NCI-H1694 treated with DMSO at 0.1 percent for 48 hours (cell line): ENCODE data around the gene ATP2A3.
"Not testable (repeated sequence)": the region's sequence is repeated elsewhere in the genome, so short reads cannot be mapped to it uniquely, and the experiment has no call there.

Source experiments
- DNase-seq: peaks from one replicate; lab custom pipeline; 2025; lab: John Stamatoyannopoulos, UW

Gene ATP2A3

GRCh38 chr17:3991699-3992098, 27.5 kb upstream of the ATP2A3 start:
- DNase-seq, result not testable (repeated sequence)

DNA sequence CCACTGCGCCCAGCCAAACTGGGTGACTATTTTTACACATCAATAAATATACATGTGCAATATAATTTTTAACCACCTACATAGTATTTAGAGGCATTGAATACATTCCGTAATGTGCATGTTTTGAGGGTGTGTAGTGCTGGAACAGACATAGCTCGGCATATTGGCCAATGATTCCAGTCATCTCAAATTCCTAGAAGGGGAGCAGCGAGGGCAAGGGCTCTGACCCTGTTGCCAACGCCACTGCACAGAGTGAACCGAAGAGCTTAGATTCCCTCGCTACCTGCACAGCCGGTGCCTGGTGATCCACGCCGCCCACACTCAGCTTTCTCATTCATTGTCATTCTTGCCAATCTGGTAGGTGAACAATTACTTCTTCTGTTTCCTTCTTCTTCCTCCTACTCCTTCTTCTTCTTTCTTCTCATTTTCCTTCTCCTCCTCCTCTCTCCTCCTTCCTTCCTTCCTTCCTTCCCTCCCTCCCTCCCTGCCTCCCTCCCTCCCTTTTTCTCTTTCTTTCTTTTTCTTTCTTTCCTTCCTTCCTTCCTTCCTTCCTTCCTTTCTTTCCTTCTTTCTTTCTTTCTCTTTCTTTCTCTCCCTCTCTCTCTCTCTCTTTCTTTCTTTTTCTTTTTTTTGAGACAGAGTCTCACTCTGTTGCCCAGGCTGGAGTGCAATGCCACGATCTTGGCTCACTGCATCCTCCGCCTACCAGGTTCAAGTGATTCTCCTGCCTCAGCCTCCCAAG, 26.3 kb upstream of the ATP2A3 start:
- DNase-seq, result no peak

DNA sequence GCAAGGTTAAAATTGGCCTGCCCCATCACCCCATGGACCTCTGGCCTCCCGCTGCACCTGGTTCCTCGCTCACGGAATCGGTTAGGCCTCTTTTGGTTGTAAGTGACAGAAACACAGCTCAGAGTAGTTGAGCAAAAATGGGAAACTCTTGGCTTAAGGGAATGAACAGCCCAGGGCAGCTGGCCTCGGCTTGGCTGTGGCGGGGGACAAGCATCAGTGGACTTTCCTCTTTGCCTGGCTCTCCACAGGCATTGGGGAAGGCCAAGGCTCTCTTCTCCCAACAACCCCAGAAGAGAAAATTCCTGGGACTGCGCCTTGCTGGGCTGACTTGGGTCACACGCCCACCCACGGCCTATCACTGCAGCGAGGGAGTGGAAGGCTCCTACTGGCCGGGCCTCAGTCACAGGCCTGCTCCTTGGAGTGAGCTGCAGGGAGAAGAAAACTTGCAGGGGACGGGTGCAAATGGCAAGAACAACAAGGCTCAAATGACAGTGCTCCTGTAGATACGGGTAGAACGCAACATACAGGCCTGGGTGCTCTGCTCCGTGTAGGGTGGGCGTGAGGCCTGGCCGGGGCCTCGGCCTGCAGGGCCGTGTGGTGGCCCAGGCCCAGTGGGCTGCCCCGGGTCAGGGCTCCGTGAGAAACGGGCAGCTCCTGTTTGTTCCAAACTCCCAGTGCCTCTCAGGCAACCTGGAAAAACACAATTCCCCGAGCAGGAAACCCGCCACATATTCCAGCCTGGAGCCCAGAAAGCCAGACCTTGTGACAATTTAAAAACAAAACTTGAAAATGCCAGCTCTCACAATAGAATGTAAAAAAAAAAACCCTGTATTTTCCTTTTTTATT, 25.0 kb upstream of the ATP2A3 start:
- no peak for DNase-seq

GRCh38 chr17:3988297-3989040, 24.2 kb upstream of the ATP2A3 start:
- no peak for DNase-seq

DNA sequence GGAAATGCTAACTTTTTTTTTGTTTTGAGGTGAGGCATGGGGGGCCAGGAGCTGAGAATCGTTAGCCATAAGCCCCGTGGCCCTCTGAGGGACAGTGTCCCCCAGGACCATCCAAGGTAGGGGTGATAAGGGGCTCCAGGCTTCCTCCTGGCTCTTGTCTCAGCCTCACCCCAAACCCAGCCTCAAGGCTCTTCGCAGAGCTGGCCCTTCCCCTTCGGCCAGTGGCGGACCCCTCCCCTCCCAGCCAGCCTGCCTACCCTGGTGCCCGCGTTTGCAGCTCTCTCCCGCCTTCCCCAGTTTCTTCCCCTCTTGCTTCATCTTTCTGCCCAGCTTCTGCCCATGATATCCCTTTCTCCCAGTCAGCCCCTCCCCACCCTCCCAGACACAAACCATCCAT, 22.7 kb upstream of the ATP2A3 start:
- DNase-seq, result no peak

GRCh38 chr17:3986270-3986938, 22.2 kb upstream of the ATP2A3 start:
- no peak for DNase-seq

DNA sequence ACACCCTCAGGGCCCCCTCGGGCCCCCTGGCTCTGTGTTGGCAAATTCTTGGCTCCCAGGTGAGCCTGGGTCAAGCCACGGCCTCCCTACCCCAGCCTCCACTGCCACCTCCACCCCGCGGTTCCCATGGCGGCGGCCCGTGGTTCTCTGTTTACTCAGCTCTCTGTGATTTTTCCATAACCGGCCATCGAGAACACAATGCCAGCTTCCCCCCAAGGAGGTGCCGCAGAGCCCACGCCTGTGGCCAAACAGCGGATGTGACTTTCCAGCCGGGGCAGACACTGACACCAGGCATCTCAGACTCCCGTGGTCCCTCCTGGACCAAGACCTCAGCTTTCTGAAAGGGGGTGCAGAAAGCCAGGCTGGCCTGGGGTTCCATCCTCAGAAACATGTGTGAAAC, 21.6 kb upstream of the ATP2A3 start:
- no peak for DNase-seq

- no peak for DNase-seq
Observed at GRCh38 chr17:3983606-3984484, 19.6 kb upstream of the ATP2A3 start.

GRCh38 chr17:3982541-3983017, 18.3 kb upstream of the ATP2A3 start:
- no peak for DNase-seq

GRCh38 chr17:3982113-3982512, 17.9 kb upstream of the ATP2A3 start:
- no peak for DNase-seq

- no peak for DNase-seq
Observed at GRCh38 chr17:3981455-3981854, 17.2 kb upstream of the ATP2A3 start.

GRCh38 chr17:3980381-3981014, 16.3 kb upstream of the ATP2A3 start:
- no peak for DNase-seq

DNA sequence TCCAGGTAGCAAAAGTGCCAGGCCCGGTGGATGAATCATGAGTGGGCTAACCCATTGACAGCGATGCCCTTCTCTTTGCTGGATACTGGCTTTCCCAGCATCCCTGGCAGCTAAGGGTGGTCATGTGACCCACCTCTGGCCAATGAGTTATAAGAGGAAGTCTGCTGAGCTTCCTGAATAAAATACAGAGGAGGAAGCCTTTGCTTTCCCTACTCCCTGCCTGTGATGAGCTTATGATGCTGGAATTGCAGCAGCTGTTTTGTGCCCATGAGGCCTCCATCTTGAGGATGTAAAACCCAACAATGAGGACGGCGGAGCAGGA, 15.0 kb upstream of the ATP2A3 start:
- DNase-seq, result no peak

DNA sequence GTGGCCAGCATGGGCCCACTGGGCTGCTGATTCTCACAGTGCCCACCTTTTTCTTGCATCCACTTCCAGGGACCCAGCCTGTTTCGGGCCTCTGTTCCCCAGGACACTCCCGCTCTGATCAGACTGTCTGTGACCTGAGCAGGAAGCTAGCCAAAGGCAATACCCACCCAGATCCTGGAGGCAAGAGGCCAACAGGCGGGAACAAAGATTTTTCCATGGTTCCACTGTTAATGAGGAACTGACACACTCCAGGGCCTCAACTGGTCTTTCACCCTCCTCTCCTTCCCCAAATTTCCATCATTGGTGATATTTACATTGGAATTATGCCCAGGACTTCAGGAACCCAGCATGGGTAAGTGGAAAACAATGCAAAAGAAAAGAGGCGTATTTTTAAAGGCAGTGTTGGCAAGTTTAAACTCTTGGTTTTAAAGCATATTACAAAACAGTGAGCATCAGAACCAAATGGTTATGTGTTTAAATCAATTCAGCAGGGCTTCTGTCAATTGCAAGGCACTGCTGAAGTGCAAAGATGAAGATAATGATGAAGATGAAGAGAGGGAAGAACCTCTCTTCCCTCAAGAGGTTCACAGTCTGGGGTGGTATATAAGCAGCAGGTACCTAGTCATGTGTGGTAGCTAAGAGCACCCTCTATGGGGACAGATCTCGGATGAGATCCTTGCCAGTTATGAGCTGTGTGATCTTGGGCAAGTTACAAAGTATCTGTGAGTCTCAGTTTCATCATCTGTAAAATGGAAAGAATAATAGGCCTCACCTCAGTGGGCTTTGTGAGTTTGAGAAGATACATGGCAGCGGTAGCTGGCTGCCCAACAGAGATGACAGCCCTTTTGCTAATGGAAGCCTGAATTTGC, 14.4 kb upstream of the ATP2A3 start:
- no peak for DNase-seq

- no peak for DNase-seq
Observed at GRCh38 chr17:3977387-3977786, 13.2 kb upstream of the ATP2A3 start.

DNA sequence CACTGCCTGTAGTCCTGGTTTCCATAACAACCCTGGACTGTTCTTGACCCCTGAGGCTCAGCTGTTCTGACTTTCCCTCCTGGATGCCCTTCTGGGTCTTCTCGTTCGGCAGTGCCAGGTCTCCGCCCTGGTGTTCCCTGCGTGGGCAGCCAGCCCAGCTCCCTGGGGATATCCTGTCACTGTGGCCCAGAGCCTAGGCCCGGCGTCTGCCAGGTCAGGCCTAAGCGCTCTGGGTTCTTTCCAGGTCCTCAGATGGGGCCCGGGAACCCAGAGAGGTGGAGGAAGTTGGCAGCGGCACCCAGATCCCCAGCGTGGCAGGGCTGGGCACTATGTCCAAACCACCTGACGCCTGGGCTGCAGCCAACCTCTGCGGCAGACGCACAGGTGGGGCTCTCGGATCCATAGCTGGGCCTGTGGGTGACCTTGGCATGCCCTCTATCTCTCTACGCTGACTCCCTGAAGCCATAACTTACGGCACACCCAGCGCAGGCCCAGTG, 12.5 kb upstream of the ATP2A3 start:
- no peak for DNase-seq

GRCh38 chr17:3974980-3975379, 10.7 kb upstream of the ATP2A3 start:
- DNase-seq, result no peak

- no peak for DNase-seq
Observed at GRCh38 chr17:3974138-3974687, 10.0 kb upstream of the ATP2A3 start.

- DNase-seq, result no peak
Observed at GRCh38 chr17:3973495-3974137, 9.4 kb upstream of the ATP2A3 start.
